K562 (cell line): Measurements from ENCODE around the gene AMN1. TPM values are rescaled to one million over a fixed set of nuclear protein-coding genes. Genes with fewer than 3 reads are reported as not detected.

Experiments used
- ARNT ChIP-seq, 2 experiments: fragments of 450-650 bp; IDR thresholded peaks; 2 replicates each; pipeline ENCODE4 v1.6.1; 2016; ENCODE audit warnings: mild to moderate bottlenecking in 1 of 2
- ATF3 ChIP-seq, 2 experiments: fragments of 450-650 bp in 1 of 2; sonication (generic) in 1 of 2; formaldehyde crosslinking in 1 of 2; IDR thresholded peaks in 1 of 2; conservative IDR thresholded peaks in 1 of 2; 2 replicates each; pipeline versions ENCODE4 v1.6.1 to v1.8.1; 2016 to 2023; ENCODE audit warnings: mild to moderate bottlenecking in 2 of 2, moderate library complexity in 2 of 2, inconsistent platforms in 1 of 2, missing genetic modification reagents in 1 of 2
- BACH1 ChIP-seq: fragments of 200-800 bp; sonication (Bioruptor generic); IDR thresholded peaks from 2 replicates; pipeline ENCODE4 v1.6.1; 2016; ENCODE audit warnings: missing genetic modification characterization, missing compliant biosample characterization
- BRF1 ChIP-seq: IDR thresholded peaks from 3 replicates; pipeline ENCODE4 v1.6.1; 2011; ENCODE audit warnings: borderline replicate concordance, mild to moderate bottlenecking; ENCODE audit not compliant: insufficient read length; ENCODE audit errors: extremely low read depth
- CBX8 ChIP-seq: fragments of 200-600 bp; sonication (generic); IDR thresholded peaks from 2 replicates; pipeline ENCODE4 v1.6.1; 2012; ENCODE audit warnings: borderline replicate concordance, mixed run types, low read depth, mild to moderate bottlenecking, moderate library complexity, mixed read lengths, low read length, control low read depth, inconsistent platforms; ENCODE audit not compliant: poor library complexity, severe bottlenecking; ENCODE audit errors: extremely low read depth
- CTBP1 ChIP-seq: fragments of 450-650 bp; IDR thresholded peaks from 2 replicates; pipeline ENCODE4 v1.6.1; 2016; ENCODE audit warnings: borderline replicate concordance
- EP400 ChIP-seq: fragments of 450-650 bp; IDR thresholded peaks from 2 replicates; pipeline ENCODE4 v1.6.1; 2017; ENCODE audit warnings: antibody characterized with exemption, mild to moderate bottlenecking, moderate library complexity
- ETS1 ChIP-seq: conservative IDR thresholded peaks from 2 replicates; pipeline ENCODE4 v1.6.1; 2011; ENCODE audit warnings: low read depth, mild to moderate bottlenecking, low read length; ENCODE audit not compliant: control insufficient read depth
- FOXO4 ChIP-seq: fragments of 450-650 bp; formaldehyde crosslinking; IDR thresholded peaks from 2 replicates; pipeline ENCODE4 v1.4.0; 2020; ENCODE audit warnings: mild to moderate bottlenecking, moderate library complexity
- JUN ChIP-seq, 2 experiments: sonication (generic) in 1 of 2; formaldehyde crosslinking in 1 of 2; IDR thresholded peaks; 2 replicates each; pipeline versions ENCODE4 v1.6.1 to v1.8.0; 2012 to 2022; ENCODE audit warnings: borderline replicate concordance in 2 of 2, mild to moderate bottlenecking in 2 of 2, improper control_type of control experiment in 1 of 2, low read depth in 1 of 2, low read length in 1 of 2, missing genetic modification reagents in 1 of 2
- JUND ChIP-seq, 2 experiments: IDR thresholded peaks; 2 replicates in 1 of 2; 3 replicates in 1 of 2; pipeline ENCODE4 v1.6.1; 2011; ENCODE audit warnings: borderline replicate concordance in 2 of 2, low read depth in 2 of 2, low read length in 2 of 2, improper control_type of control experiment in 1 of 2, missing biosample characterization in 1 of 2, missing genetic modification characterization in 1 of 2, missing genetic modification reagents in 1 of 2
- MTA2 ChIP-seq: fragments of 450-650 bp; IDR thresholded peaks from 2 replicates; pipeline ENCODE4 v1.6.1; 2016; ENCODE audit warnings: low read depth
- MTA3 ChIP-seq: fragments of 450-650 bp; formaldehyde crosslinking; IDR thresholded peaks from 2 replicates; pipeline ENCODE4 v1.6.1; 2017; ENCODE audit warnings: mild to moderate bottlenecking, borderline replicate concordance
- NR2C1 ChIP-seq, 2 experiments: fragments of 450-650 bp; IDR thresholded peaks; 2 replicates each; pipeline ENCODE4 v1.6.1; 2017; ENCODE audit warnings: mild to moderate bottlenecking in 2 of 2, antibody characterized with exemption in 1 of 2, inconsistent platforms in 1 of 2, missing compliant biosample characterization in 1 of 2, missing genetic modification characterization in 1 of 2
- PURB ChIP-seq: sonication (generic); formaldehyde crosslinking; IDR thresholded peaks from 2 replicates; pipeline ENCODE4 v1.9.0; 2021; ENCODE audit warnings: low read depth, mild to moderate bottlenecking, missing genetic modification reagents
- SAFB2 ChIP-seq: fragments of 200-400 bp; formaldehyde crosslinking; IDR thresholded peaks from 2 replicates; pipeline ENCODE4 v1.6.1; 2018; ENCODE audit warnings: borderline replicate concordance, low read length, low read depth, moderate library complexity; ENCODE audit not compliant: severe bottlenecking
- SMAD4 ChIP-seq: fragments of 250-450 bp; sonication (Bioruptor Pico); conservative IDR thresholded peaks from 2 replicates; pipeline ENCODE4 v1.8.0; 2021; ENCODE audit warnings: inconsistent platforms, mild to moderate bottlenecking, moderate library complexity
- USF1 ChIP-seq: sonication (generic); formaldehyde crosslinking; IDR thresholded peaks from 2 replicates; pipeline ENCODE4 v1.9.0; 2022; ENCODE audit warnings: mild to moderate bottlenecking, missing genetic modification reagents
- ZFX ChIP-seq: sonication (generic); formaldehyde crosslinking; IDR thresholded peaks from 2 replicates; pipeline ENCODE4 v1.8.0; 2022; ENCODE audit warnings: mild to moderate bottlenecking, missing genetic modification reagents, moderate library complexity
- polyA plus RNA-seq, 8 experiments: library from polyadenylated mRNA; depleted of rRNA in 4 of 8; stranded (reverse) in 5 of 8; unstranded in 3 of 8; fragments of >200 nt; fragmentation: Nextera tagmentation in 2 of 8; fragmentation: Illumina TruSeq in 1 of 8; extraction: Ambion mirVana in 2 of 8; extraction: Trizol in 1 of 8; gene quantifications; 2 replicates each; pipeline versions ENCODE4 v1.2.1 to v1.2.3, GENCODE V29; 2011 to 2014; ENCODE audit warnings: inconsistent platforms in 1 of 8, missing spikeins in 1 of 8
- total RNA-seq, 7 experiments: library from RNA; depleted of rRNA in 6 of 7; stranded (reverse); fragments of >200 nt in 6 of 7; fragmentation: Illumina TruSeq in 2 of 7; extraction: Trizol in 2 of 7; gene quantifications; 2 replicates each; pipeline versions ENCODE4 v1.2.1 to v1.2.3, GENCODE V29; 2011 to 2021; ENCODE audit warnings: low replicate concordance in 1 of 7

AMN1 gene
- total and polyA plus RNA-seq, 9 of the 15 experiments (the other 6 are each of a cell fraction or from before 2014, with no cell fraction given) = 5.2 to 27.6 (median 13.0) TPM

- peak; percentile 83 for TF ChIP-seq ATF3 (IDR thresholded peaks at IDR 0.05)
- no peak for TF ChIP-seq ATF3 (CRISPR knock-in tag; conservative IDR thresholded peaks at IDR 0.05)
- TF ChIP-seq BACH1 = peak; percentile 73; the same call in 1 of the 2 replicates
- TF ChIP-seq CBX8 = no peak
- peak; percentile 47; the same call in 1 of the 2 replicates for TF ChIP-seq MTA2
- no peak for TF ChIP-seq ETS1
- TF ChIP-seq JUN (IDR thresholded peaks at IDR 0.05; ENCODE audit: borderline replicate concordance, low read depth, low read length) = peak; percentile 69; the same call in 1 of the 2 replicates
- no peak for TF ChIP-seq JUN (CRISPR knock-in tag; IDR thresholded peaks at IDR 0.05; ENCODE audit: borderline replicate concordance)
- TF ChIP-seq BRF1 = no peak
- TF ChIP-seq JUND (IDR thresholded peaks at IDR 0.05; ENCODE audit: borderline replicate concordance, low read depth, low read length) = peak; percentile 88; the same call in 1 of the 2 replicates
- peak; percentile 76; the same call in 2 of the 3 replicates for TF ChIP-seq JUND (tag; IDR thresholded peaks at IDR 0.05; ENCODE audit: borderline replicate concordance, low read depth, low read length)
- TF ChIP-seq SMAD4 (CRISPR knock-in tag) = peak; percentile 90
- no peak for TF ChIP-seq NR2C1 (IDR thresholded peaks at IDR 0.05)
- TF ChIP-seq NR2C1 (tag; IDR thresholded peaks at IDR 0.05) = peak; percentile 47; the same call in 1 of the 2 replicates
- no peak for TF ChIP-seq ZFX
- 0 out of 2 replicates have a peak, but pooled peaks have one; percentile 20 for TF ChIP-seq CTBP1
- TF ChIP-seq USF1 (CRISPR knock-in tag) = peak; percentile 40; the same call in 1 of the 2 replicates
- TF ChIP-seq EP400 = no peak
- no peak for TF ChIP-seq MTA3
- TF ChIP-seq FOXO4 (CRISPR knock-in tag) = no peak
- no peak for TF ChIP-seq PURB (CRISPR knock-in tag)
- 0 out of 4 replicates have a peak, but pooled peaks of 1 of the 2 experiments have one; percentile 41 for TF ChIP-seq ARNT (IDR thresholded peaks at IDR 0.05)
- no peak for TF ChIP-seq SAFB2
Observed at GRCh38 chr12:31756977-31757420, 28.2 kb upstream of the AMN1 start (continued).
